ENCODE results near the gene RAMP1.

- no peak for TF ChIP-seq POLR2A (IDR thresholded peaks at IDR 0.05)
- no peak for TF ChIP-seq CTCF (IDR thresholded peaks at IDR 0.05)
Observed at GRCh38 chr2:237934186-237934585, 74.8 kb downstream of the RAMP1 start.

All from suprapubic skin (tissue), 3 donors.